RWPE2 (cell line): ENCODE results near the gene CDHR3.
A peak's percentile ranks its signal among the peaks of the same experiment; 100 is the strongest.

Experiments used
- ATAC-seq: fragments of 200-7000 bp; cut with Tn5 transposase; 3 replicates; pipeline ENCODE4 v1.9.1; 2021; ENCODE audit warnings: low read depth
- DNase-seq: peaks from one replicate; pipeline ENCODE4 v3.0.0-alpha.2; 2020; ENCODE audit warnings: low spot score
- H3K27ac ChIP-seq: fragments of 450-650 bp; 2 replicates; pipeline ENCODE4 v1.5.1; 2017; ENCODE audit warnings: mild to moderate bottlenecking; ENCODE audit not compliant: poor library complexity, severe bottlenecking
- H3K27me3 ChIP-seq: fragments of 250-450 bp; sonication (Bioruptor Pico); 2 replicates; pipeline ENCODE4 v1.5.1; 2021; ENCODE audit warnings: mild to moderate bottlenecking, moderate library complexity; ENCODE audit not compliant: insufficient read depth, poor library complexity, severe bottlenecking
- H3K36me3 ChIP-seq: fragments of 250-450 bp; sonication (Bioruptor Pico); 2 replicates; pipeline ENCODE4 v1.5.1; 2020; ENCODE audit warnings: low read depth, mild to moderate bottlenecking, moderate library complexity
- H3K4me1 ChIP-seq: fragments of 250-450 bp; sonication (Bioruptor Pico); 2 replicates; pipeline ENCODE4 v1.5.1; 2021; ENCODE audit warnings: mild to moderate bottlenecking, moderate library complexity; ENCODE audit not compliant: insufficient read depth, poor library complexity, severe bottlenecking
- H3K4me3 ChIP-seq: fragments of 250-450 bp; sonication (Bioruptor Pico); 2 replicates; pipeline ENCODE4 v1.5.1; 2021; ENCODE audit warnings: mild to moderate bottlenecking, moderate library complexity; ENCODE audit not compliant: severe bottlenecking
- H3K9me3 ChIP-seq: fragments of 250-450 bp; sonication (Bioruptor Pico); 2 replicates; pipeline ENCODE4 v1.5.1; 2021; ENCODE audit warnings: mild to moderate bottlenecking, moderate library complexity; ENCODE audit not compliant: severe bottlenecking
- TF ChIP-seq, protein P1 (sequence below): fragments of 450-650 bp; IDR thresholded peaks from one replicate; pipeline ENCODE4 v1.5.1; 2017; ENCODE audit warnings: mild to moderate bottlenecking, moderate library complexity; ENCODE audit not compliant: poor library complexity, severe bottlenecking

Gene CDHR3

DNA sequence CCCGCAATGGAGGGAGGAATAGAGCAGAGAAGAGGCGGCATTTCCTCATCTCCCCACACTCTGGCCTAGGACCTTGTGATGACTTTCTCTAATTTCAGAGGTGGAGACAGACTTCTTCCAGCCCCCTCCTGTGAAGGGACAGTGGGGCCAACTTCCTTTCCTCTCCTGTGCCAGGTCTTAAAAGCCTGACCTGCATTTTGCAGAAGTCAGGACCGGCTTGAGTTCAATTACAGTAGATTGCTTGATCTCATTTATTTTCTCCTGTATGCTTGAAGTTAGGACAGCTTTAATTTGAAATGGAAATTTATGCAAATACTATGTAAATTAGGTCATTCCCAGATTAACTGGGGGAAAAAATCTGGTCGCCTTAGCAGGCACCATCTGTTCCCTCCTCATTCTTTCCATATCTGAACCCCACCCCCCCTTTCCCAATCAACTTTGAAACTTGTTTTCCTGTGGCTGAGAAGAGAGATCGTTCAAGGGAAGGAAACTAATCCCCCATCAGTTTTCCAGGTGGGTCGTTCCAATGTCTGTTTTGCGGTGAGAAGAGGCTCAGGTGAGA lies 92.0 kb downstream of the CDHR3 start:
- DNase-seq (no peak), ATAC-seq (no peak)
- no peaks in the 10 kb centered on the region for H3K36me3 ChIP-seq
- TF ChIP-seq, protein P1, sequence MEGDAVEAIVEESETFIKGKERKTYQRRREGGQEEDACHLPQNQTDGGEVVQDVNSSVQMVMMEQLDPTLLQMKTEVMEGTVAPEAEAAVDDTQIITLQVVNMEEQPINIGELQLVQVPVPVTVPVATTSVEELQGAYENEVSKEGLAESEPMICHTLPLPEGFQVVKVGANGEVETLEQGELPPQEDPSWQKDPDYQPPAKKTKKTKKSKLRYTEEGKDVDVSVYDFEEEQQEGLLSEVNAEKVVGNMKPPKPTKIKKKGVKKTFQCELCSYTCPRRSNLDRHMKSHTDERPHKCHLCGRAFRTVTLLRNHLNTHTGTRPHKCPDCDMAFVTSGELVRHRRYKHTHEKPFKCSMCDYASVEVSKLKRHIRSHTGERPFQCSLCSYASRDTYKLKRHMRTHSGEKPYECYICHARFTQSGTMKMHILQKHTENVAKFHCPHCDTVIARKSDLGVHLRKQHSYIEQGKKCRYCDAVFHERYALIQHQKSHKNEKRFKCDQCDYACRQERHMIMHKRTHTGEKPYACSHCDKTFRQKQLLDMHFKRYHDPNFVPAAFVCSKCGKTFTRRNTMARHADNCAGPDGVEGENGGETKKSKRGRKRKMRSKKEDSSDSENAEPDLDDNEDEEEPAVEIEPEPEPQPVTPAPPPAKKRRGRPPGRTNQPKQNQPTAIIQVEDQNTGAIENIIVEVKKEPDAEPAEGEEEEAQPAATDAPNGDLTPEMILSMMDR: no peak
- H3K27me3 ChIP-seq: no peaks in the 10 kb centered on the region
- no peak overlapping the region for H3K4me3 ChIP-seq
- no peaks in the 10 kb centered on the region for H3K9me3 ChIP-seq
- H3K4me1 ChIP-seq: peaks cover 33% of the 10 kb centered on the region
- H3K27ac ChIP-seq: no peak overlapping the region

GRCh38 chr7:106056513-106057203 lies 93.6 kb downstream of the CDHR3 start:
- Histone ChIP-seq H3K4me3 (no peak overlapping the region), H3K36me3 (no peaks in the 10 kb centered on the region), H3K4me1 (peaks cover 25% of the 10 kb centered on the region), H3K27ac (no peak overlapping the region), H3K9me3 (no peaks in the 10 kb centered on the region), H3K27me3 (no peaks in the 10 kb centered on the region)
- DNase-seq (no peak), ATAC-seq (peak; percentile 81)
- TF ChIP-seq, protein P1: peak; percentile 89

DNA sequence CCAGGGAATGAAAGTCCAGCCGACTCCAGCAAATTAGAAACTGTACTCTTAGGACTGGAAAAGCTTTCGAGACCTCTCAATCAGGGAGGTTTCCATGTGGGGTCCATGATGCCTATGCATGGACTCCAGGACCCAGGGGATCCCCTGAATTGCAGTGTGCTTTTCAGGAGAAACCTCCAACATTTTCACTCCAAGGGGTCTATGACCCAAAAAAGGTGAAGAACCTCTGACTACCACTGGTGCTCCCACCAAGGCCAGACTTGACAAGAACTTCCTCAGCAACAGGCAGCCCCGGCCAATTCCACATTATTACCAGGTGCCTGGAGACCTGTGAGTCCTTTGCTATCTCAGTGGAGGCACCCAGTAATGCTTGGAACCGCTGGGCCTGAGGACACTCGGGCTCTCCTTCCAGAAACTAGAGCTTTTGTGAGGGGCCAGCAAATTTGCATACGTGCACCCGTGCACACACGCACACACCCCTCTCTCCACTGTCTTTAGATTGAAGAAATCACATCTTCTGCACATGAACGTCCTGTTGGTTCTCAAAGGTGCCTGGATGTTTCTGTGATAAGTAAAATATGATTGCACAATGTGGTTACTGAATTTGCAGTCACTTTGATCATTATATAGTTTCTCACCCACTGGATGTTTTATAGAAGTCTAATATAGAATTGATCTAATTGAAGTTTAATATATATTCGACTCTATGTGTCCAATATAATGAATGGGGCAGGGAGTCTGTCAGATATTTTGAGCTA lies 94.3 kb downstream of the CDHR3 start:
- DNase-seq (no peak), ATAC-seq (no peak)
- no peaks in the 10 kb centered on the region for H3K27me3 ChIP-seq
- TF ChIP-seq, protein P1: peak; percentile 67
- H3K36me3 ChIP-seq: no peaks in the 10 kb centered on the region
- H3K4me3 ChIP-seq: no peak overlapping the region
- no peaks in the 10 kb centered on the region for H3K9me3 ChIP-seq
- H3K4me1 ChIP-seq: peaks cover 32% of the 10 kb centered on the region
- H3K27ac ChIP-seq: peak overlapping the region; percentile 45

- H3K4me3 ChIP-seq: no peak overlapping the region
- DNase-seq: peak; percentile 84
- peak overlapping the region; percentile 45 for H3K27ac ChIP-seq
Observed at GRCh38 chr7:106057962-106058927, 95.2 kb downstream of the CDHR3 start.

More at GRCh38 chr7:106057962-106058927, 95.2 kb downstream of the CDHR3 start:
- no peaks in the 10 kb centered on the region for H3K27me3 ChIP-seq
- no peaks in the 10 kb centered on the region for H3K9me3 ChIP-seq
- peak; percentile 58 for ATAC-seq
- H3K4me1 ChIP-seq: peaks cover 41% of the 10 kb centered on the region
- H3K36me3 ChIP-seq: no peaks in the 10 kb centered on the region
- TF ChIP-seq, protein P1: no peak
